A549 (cell line): Measurements from ENCODE around the gene SARDH. TPM values are rescaled to one million over a fixed set of nuclear protein-coding genes. Genes with fewer than 3 reads are reported as not detected.
A peak's percentile ranks its signal among the peaks of the same experiment; 100 is the strongest.

Experiments
- ATAC-seq, 2 experiments: fragments of 200-7000 bp in 1 of 2; fragments of >200 bp in 1 of 2; cut with Nextera tagmentation in 1 of 2; cut with Tn5 transposase in 1 of 2; 3 replicates each; pipeline versions ENCODE4 v1.8.0 to v1.9.1; 2018 to 2020; ENCODE audit warnings: mild to moderate bottlenecking in 1 of 2, moderate library complexity in 1 of 2
- CTCF ChIA-PET: fragments of 300-600 bp; sonication (Branson Sonifier 250); formaldehyde crosslinking; extraction: SDS; loops from one replicate; lab custom pipeline; 2021; ENCODE audit warnings: antibody characterized with exemption, inconsistent platforms; lab: Yijun Ruan, JAX
- POLR2A ChIA-PET: fragments of 350-600 bp; formaldehyde crosslinking; extraction: SDS; loops from one replicate; lab custom pipeline; 2021; ENCODE audit warnings: antibody characterized with exemption, inconsistent platforms; lab: Yijun Ruan, JAX
- DNase-seq, 2 experiments: peaks; one replicate each; pipeline versions ENCODE4 v3.0.0 to v3.0.0-alpha.2; 2011 to 2016; ENCODE audit warnings: low read depth in 1 of 2, low spot score in 1 of 2
- FAIRE-seq: peaks from 2 replicates; lab custom pipeline; 2011; peaks lifted over from hg19 to GRCh38; lab: Jason Lieb, UNC
- H3K27ac ChIP-seq, 2 experiments: fragments of >200 bp; sonication (Bioruptor Twin); formaldehyde crosslinking; 3 replicates each; pipeline ENCODE4 v1.5.1; 2016 to 2017
- H3K4me1 ChIP-seq: fragments of >200 bp; sonication (Bioruptor Twin); formaldehyde crosslinking; 3 replicates; pipeline ENCODE4 v1.6.1; 2016
- H3K4me2 ChIP-seq: fragments of >200 bp; sonication (Bioruptor Twin); formaldehyde crosslinking; 3 replicates; pipeline ENCODE4 v1.6.1; 2016
- H3K4me3 ChIP-seq: fragments of >200 bp; sonication (Bioruptor Twin); formaldehyde crosslinking; 3 replicates; pipeline ENCODE4 v1.5.1; 2016
- H3K9me3 ChIP-seq: fragments of >200 bp; sonication (Bioruptor Twin); formaldehyde crosslinking; 3 replicates; pipeline ENCODE4 v1.6.1; 2016
- E2F6 ChIP-seq: IDR thresholded peaks from 2 replicates; pipeline ENCODE4 v1.6.1; 2012; ENCODE audit warnings: low read depth, borderline replicate concordance
- EHMT2 ChIP-seq: fragments of 200-600 bp; sonication (generic); IDR thresholded peaks from 2 replicates; pipeline ENCODE4 v1.6.1; 2016; ENCODE audit warnings: antibody characterized with exemption, low read depth, mild to moderate bottlenecking, moderate library complexity
- EP300 ChIP-seq, 2 experiments: fragments of >200 bp; sonication (Bioruptor Twin); formaldehyde crosslinking; IDR thresholded peaks; 2 replicates in 1 of 2; 3 replicates in 1 of 2; pipeline ENCODE4 v1.6.1; 2016 to 2017
- HOXB13 ChIP-seq: fragments of 250-450 bp; sonication (Bioruptor Pico); IDR thresholded peaks from 2 replicates; pipeline ENCODE4 v1.5.0; 2020; ENCODE audit warnings: low read depth, mild to moderate bottlenecking, moderate library complexity
- NPAS2 ChIP-seq: fragments of 250-450 bp; sonication (Bioruptor Pico); IDR thresholded peaks from 2 replicates; pipeline ENCODE4 v1.8.0; 2022; ENCODE audit warnings: mild to moderate bottlenecking, moderate library complexity, borderline replicate concordance
- POLR2AphosphoS2 ChIP-seq: conservative IDR thresholded peaks from 2 replicates; pipeline ENCODE4 v1.6.1; 2012; ENCODE audit warnings: low read length, improper control_type of control experiment, inconsistent platforms
- RARB ChIP-seq: fragments of 250-450 bp; sonication (Bioruptor Pico); IDR thresholded peaks from 2 replicates; pipeline ENCODE4 v1.8.0; 2021; ENCODE audit warnings: mild to moderate bottlenecking, moderate library complexity
- RCOR1 ChIP-seq: fragments of 150-350 bp; IDR thresholded peaks from 2 replicates; pipeline ENCODE4 v1.6.1; 2014; ENCODE audit warnings: antibody characterized with exemption, low read length, low read depth
- ZFP36 ChIP-seq: fragments of 450-650 bp; IDR thresholded peaks from 2 replicates; pipeline ENCODE4 v1.6.1; 2014; ENCODE audit warnings: borderline replicate concordance; ENCODE audit not compliant: partially characterized antibody
- ZNF302 ChIP-seq: fragments of 250-450 bp; sonication (Bioruptor Pico); IDR thresholded peaks from 2 replicates; pipeline ENCODE4 v1.9.0; 2021; ENCODE audit warnings: inconsistent platforms, mild to moderate bottlenecking, moderate library complexity
- WGBS: methylation state at CpG from one replicate; pipeline ENCODE4 v1.1.6; 2017; ENCODE audit errors: missing lambda C conversion rate; 5-methylcytosine and 5-hydroxymethylcytosine counted together
- polyA plus RNA-seq, 4 experiments: library from polyadenylated mRNA; depleted of rRNA in 3 of 4; stranded (reverse); fragments of >200 nt; fragmentation: RNase III in 1 of 4; extraction: RNeasy Plus Mini Kit Qiagen cat#74134 plus additional on column Dnase treatment in 1 of 4; gene quantifications; 2 replicates in 3 of 4; 3 replicates in 1 of 4; pipeline ENCODE4 v1.2.3, GENCODE V29; 2011 to 2017

The SARDH gene
- polyA plus RNA-seq, 2 of the 4 experiments (the other 2 are of a cell fraction), result 0.08 TPM; not detected in 1

DNA sequence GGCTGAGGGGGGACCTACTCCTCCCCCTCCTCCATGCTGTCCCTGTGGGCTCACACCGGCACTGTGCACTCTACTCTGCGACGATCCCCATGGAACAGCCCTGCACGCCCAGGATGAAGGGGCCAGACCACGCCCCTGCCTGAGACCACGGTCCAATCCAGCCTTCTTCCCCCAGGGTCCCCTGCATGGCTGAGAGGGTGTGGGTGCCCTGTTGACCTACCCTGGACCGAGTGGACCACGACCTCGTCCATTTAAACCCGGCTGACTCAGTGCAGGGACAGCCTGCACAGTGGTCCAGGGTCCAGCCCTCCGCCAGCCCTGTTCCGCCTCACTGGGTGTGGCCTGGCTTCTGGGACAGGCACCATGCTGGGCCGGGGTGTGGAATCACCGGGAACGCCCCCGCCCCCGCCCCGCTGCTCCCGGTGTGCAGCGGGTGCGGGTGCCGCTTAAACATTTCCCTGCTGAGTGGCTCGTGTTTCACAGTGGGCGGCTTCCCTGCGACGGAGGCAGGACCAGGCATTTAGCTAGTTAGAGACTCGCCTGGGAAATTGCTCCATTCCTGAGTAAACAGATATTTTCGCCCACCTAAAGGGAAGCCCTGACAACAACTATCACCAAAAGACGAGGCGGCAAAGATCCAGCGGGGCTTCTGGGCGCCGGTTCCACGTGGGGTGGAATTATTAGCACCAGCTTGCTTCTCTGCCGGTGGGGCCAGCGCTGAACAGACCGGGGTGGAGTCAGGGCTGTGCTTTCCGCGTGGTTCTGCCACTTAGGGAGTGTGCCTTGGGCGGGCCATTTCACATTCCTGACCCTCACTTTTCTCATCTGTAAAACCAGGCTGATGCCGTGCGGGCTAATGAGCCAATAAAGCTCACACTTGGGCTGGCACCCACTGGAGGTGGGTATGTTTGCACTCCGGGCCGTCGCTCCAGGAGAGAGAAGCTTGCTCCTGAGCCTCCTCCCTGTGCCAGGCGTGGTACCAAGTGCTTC, 79.4 kb downstream of the SARDH start:
- ATAC-seq (peak; percentile 78 to 90), DNase-seq (peak; percentile 18 to 72), FAIRE-seq (no peak)
- CTCF ChIA-PET, result interaction anchor here (0.9 to 1.5 kb wide), 6 partner anchors 9 to 84 kb away, joined by 3 to 4 read pairs (median 3); no protein-coding TSS in a partner anchor
- POLR2A ChIA-PET, result interaction anchor here (0.5 kb wide), 1 partner anchor 410 kb away, joined by 4 read pairs; no protein-coding TSS in a partner anchor
- Histone ChIP-seq H3K27ac (peak overlapping the region in 1 of 2 experiments; percentile 13; a peak in 2 of 6 replicates), H3K9me3 (no peaks in the 10 kb centered on the region), H3K4me2 (peak overlapping the region; percentile 79), H3K4me3 (peak overlapping the region; percentile 33), H3K4me1 (peaks cover 15% of the 10 kb centered on the region; the same call in 2 of the 3 replicates)
- TF ChIP-seq HOXB13 (CRISPR knock-in tag) (no peak), E2F6 (0 out of 2 replicates have a peak, but pooled peaks have one; percentile 15)
- WGBS, result 25% methylated on average over 21 of the region's 46 CpGs

- TF ChIP-seq ZFP36, result no peak
- no peak for TF ChIP-seq ZNF302 (CRISPR knock-in tag)
- TF ChIP-seq POLR2AphosphoS2, result no peak
- DNase-seq, result no peak
- whole genome bisulfite sequencing, result 91% methylated on average over 11 of the region's 13 CpGs
- no peak overlapping the region for H3K4me3 ChIP-seq
- ATAC-seq, result no peak
- H3K4me2 ChIP-seq, result no peak overlapping the region
- ChIA-PET CTCF (no interaction called here), POLR2A (no interaction called here)
- H3K9me3 ChIP-seq, result no peaks in the 10 kb centered on the region
- FAIRE-seq, result no peak
- peaks cover 15% of the 10 kb centered on the region; the same call in 2 of the 3 replicates for H3K4me1 ChIP-seq
- H3K27ac ChIP-seq, result no peak overlapping the region
Observed at GRCh38 chr9:133657120-133657661, 81.0 kb downstream of the SARDH start.

- no peak for TF ChIP-seq EHMT2
- TF ChIP-seq EP300 (IDR thresholded peaks at IDR 0.05), result no peak
- TF ChIP-seq NPAS2 (CRISPR knock-in tag), result no peak
- ChIA-PET CTCF (interaction anchor here (1.2 kb wide), 1 partner anchor 14 kb away, joined by 3 read pairs; no protein-coding TSS in a partner anchor), POLR2A (no interaction called here)
- H3K4me3 ChIP-seq, result no peak overlapping the region
- H3K27ac ChIP-seq, result no peak overlapping the region
- WGBS, result 57% methylated on average over 22 of the region's 36 CpGs
- DNase-seq (no peak), ATAC-seq (no peak), FAIRE-seq (no peak)
- H3K4me1 ChIP-seq, result peaks cover 15% of the 10 kb centered on the region; the same call in 2 of the 3 replicates
- no peaks in the 10 kb centered on the region for H3K9me3 ChIP-seq
- H3K4me2 ChIP-seq, result no peak overlapping the region
Observed at GRCh38 chr9:133656211-133657119, 81.7 kb downstream of the SARDH start.

GRCh38 chr9:133655701-133656100, 82.5 kb downstream of the SARDH start:
- TF ChIP-seq RARB (CRISPR knock-in tag) (no peak), HOXB13 (CRISPR knock-in tag) (no peak), ZNF302 (CRISPR knock-in tag) (no peak), RCOR1 (no peak)
- POLR2A ChIA-PET, result no interaction called here
- peaks cover 15% of the 10 kb centered on the region; the same call in 2 of the 3 replicates for H3K4me1 ChIP-seq

More at GRCh38 chr9:133655701-133656100, 82.5 kb downstream of the SARDH start:
- WGBS, result 62% methylated on average over 11 of the region's 14 CpGs
- no peak for ATAC-seq
- H3K27ac ChIP-seq, result no peak overlapping the region
- no peak for FAIRE-seq
- DNase-seq, result no peak
- no peak overlapping the region for H3K4me3 ChIP-seq
- no peaks in the 10 kb centered on the region for H3K9me3 ChIP-seq
- no peak overlapping the region for H3K4me2 ChIP-seq
- CTCF ChIA-PET, result interaction anchor here (1.0 to 1.5 kb wide), 3 partner anchors 14 to 23 kb away, joined by 3 read pairs; no protein-coding TSS in a partner anchor
